GM18870 (cell line): ENCODE measurements around the gene KRTAP4-8.
"Not testable (repeated sequence)": the region's sequence is repeated elsewhere in the genome, so short reads cannot be mapped to it uniquely, and the experiment has no call there.

Experiments used
- ATAC-seq: cut with Tn5 transposase; IDR thresholded peaks from one replicate; pipeline ENCODE4 v1.9.1; 2021; ENCODE audit warnings: moderate library complexity; ENCODE audit not compliant: unreplicated experiment

Gene KRTAP4-8

GRCh38 chr17:41108728-41109386, 10.9 kb upstream of the KRTAP4-8 start:
- not testable (repeated sequence) for ATAC-seq

DNA sequence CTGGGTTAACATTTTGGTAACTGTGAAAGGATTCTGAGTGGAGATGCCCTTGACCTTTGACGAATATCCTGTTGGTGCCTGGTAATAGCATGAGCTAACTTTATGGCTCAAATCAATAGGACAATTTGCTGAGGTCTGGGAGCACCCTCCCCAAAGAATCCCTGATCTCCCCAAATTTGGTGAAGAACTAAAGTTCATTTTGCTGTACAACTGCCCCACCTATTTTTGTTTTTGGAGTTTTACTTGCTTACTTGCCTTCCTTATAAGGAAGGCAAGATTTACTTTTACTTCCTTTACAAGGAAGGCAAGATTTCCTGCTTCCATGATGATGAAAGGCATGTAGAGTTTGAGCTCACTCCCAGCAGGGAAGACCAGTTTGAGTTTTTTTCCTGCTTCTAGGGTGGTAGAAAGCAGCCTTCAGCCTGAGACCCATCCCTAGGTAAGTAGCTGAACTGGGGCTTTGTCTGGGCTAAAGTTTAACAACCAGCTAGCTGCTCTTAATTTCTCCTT, 10.1 kb upstream of the KRTAP4-8 start:
- no peak for ATAC-seq

DNA sequence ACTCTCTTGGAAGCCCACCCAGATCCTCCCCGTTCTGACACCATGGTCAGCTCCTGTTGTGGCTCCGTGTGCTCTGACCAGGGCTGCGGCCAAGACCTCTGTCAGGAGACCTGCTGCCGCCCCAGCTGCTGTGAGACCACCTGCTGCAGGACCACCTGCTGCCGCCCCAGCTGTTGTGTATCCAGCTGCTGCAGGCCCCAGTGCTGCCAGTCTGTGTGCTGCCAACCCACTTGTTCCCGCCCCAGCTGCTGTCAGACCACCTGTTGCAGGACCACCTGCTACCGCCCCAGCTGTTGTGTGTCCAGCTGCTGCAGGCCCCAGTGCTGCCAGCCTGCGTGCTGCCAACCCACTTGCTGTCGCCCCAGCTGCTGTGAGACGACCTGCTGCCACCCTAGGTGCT, 7.4 kb upstream of the KRTAP4-8 start, which contains the start of gene KRTAP4-9:
Gene KRTAP4-9, plus strand, starts transcription at position 43 of the 400 bp plus-strand sequence. Its CDS starts 0 bp downstream, at position 43.
- ATAC-seq: not testable (repeated sequence)

DNA sequence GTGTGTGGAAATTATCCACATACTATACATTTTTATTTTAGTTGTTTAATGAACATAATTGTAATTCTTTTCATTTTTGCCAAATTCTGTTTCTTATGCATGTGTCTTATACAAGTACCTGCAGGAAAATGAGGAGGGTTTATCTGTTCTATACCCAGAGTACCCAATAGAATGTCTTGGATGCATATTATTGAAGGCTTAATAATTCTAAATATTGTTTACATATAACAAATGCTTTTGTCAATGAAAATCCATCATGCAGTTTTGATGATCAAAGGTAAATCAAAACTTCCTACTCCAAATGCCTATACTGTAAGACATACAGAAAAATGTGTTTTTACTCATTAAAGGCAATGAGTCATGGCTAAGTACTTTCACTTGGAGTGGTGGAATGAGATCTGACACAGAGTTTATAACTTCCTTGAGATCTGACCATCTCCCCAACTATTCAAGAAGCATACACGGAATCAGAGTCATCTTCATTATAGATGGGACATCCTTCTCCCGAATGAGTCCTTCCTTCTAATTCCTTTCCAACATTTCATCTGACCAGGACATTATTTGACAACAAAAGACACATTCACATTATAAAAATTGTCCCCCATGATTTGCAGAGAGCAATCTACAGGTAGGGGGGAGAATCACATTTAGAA, 6.6 kb upstream of the KRTAP4-8 start:
- ATAC-seq: not testable (repeated sequence)

DNA sequence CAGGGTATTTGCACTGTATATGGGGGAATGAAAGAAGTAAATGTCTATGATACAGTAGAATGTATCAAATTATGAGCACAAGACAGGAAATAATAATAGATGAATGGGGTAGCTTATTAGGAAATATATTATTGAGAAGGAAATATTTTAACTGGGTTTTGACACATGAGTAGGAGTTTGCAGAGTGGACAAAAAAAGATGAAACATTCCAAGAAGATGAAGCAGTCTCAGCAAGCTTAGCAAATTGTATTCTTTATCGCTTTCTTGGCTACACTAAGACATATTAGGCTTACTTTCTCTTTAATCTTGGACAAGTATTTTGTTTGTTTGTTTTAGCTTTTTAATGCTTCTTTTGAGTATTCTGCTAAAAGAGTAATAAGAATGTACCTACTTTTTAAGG, 6.0 kb upstream of the KRTAP4-8 start:
- ATAC-seq: no peak

DNA sequence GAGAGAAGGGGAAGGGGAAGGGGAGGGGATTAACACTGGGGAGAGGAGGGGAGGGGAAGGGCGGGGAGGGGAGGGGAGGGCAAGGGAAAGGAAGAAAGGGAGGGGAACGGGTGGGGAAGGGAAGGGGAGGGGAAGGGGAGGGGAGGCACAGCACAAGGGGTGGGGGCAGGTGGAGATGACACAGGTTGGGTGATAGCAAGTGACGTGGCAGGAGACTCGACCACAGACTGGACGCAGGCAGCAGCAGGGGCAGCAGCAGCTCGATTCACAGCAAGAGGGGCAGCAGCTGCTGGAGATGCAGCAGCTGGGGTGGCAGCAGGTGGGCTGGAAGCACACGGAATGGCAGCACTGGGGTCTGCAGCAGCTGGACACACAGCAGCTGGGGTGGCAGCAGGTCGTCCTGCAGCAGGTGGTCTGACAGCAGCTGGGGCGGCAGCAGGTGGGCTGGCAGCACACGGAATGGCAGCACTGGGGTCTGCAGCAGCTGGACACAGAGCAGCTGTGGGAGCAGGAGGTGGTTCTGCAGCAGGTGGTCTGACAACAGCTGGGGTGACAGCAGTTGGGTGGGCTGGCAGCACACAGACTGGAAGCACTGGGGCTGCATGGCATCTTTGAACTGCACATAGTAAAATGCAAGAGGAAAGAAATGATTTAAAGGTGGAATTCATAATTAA, 3.8 kb upstream of the KRTAP4-8 start, which contains the start of gene KRTAP4-16:
Gene KRTAP4-16, minus strand, starts transcription at position 624 of the 674 bp plus-strand sequence. Its CDS starts 0 bp downstream, at position 624.
- no peak for ATAC-seq

GRCh38 chr17:41099682-41100480, 1.9 kb upstream of the KRTAP4-8 start:
- ATAC-seq: not testable (repeated sequence)

GRCh38 chr17:41098481-41098880, 539 bp upstream of the KRTAP4-8 start:
- ATAC-seq: no peak

DNA sequence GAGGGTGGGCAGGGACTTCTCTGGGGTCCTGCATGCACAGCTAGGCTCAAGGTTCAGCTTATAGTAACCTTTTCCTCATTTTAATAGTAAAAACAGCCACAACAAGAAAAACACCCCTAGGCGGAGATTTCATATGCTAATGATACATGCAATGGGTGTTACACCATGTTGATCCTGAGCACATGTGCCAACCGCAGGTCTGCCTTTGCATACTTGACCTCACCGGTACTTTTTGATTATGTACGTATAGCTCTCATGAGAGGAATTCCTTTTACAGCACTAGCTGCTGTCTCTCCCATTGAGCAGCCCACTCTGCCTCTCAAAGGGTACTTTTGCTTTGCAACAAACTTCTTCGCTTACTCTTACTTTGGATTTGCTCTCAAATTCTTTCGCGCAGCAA, 1.9 kb downstream of the KRTAP4-8 start:
- ATAC-seq: no peak

DNA sequence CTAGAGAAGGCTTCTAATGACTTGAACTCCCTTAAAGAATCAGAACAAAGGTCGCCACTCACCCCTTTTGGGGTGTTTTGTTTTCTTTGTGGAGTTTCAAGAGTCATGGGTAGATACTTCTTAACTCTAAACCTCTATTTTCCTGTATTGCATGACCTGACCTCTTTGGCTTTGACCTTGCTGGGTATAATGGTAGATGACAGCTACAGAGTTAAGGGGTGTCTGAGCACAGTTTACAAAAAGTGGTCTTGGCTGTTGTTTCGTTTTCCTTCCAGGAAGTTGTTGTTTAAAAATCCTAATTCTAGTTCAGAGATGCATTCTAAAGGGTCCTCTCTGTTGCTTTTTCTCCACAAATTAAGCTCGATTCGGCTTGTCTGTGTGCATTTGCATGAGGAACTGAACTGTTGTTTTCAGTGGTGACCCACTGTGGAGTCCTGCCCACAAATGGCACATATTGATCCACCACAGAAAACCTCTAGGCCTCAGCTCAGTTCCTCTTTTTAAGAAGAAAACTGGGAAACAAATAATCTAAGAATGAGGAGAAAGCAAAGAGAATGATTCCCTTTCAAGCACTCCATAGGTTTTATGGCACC, 9.1 kb downstream of the KRTAP4-8 start:
- not testable (repeated sequence) for ATAC-seq

DNA sequence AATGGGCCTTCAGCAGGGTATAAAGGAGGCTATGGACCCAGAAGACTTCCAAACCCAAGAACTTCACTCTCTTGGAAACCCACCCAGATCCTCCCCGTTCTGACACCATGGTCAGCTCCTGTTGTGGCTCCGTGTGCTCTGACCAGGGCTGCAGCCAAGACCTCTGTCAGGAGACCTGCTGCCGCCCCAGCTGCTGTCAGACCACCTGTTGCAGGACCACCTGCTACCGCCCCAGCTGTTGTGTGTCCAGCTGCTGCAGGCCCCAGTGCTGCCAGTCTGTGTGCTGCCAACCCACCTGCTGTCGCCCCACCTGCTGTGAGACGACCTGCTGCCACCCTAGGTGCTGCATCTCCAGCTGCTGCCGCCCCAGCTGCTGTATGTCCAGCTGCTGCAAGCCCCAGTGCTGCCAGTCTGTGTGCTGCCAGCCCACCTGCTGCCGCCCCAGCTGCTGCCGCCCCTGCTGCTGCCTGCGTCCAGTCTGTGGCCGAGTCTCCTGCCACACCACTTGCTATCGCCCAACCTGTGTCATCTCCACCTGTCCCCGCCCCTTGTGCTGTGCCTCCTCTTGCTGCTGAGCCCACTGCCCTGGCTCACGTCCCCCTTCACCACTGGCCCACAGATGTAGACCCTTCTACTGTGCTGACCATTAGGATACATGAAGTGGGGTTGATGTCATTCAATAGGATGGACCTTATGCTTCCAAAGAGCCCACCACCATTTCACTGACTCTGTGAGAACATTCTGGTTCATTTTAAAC, 13.7 kb downstream of the KRTAP4-8 start, which contains the start of gene KRTAP4-7:
Gene KRTAP4-7, plus strand, starts transcription at position 51 of the 757 bp plus-strand sequence. Its CDS starts 57 bp downstream, at position 108.
- not testable (repeated sequence) for ATAC-seq

- ATAC-seq: not testable (repeated sequence)
These were observed 14.5 kb downstream of the KRTAP4-8 start for GRCh38 chr17:41083427-41083826.

GRCh38 chr17:41082626-41083025, 15.3 kb downstream of the KRTAP4-8 start:
- no peak for ATAC-seq

- ATAC-seq: no peak
These were observed 21.2 kb downstream of the KRTAP4-8 start for GRCh38 chr17:41076788-41077187.

DNA sequence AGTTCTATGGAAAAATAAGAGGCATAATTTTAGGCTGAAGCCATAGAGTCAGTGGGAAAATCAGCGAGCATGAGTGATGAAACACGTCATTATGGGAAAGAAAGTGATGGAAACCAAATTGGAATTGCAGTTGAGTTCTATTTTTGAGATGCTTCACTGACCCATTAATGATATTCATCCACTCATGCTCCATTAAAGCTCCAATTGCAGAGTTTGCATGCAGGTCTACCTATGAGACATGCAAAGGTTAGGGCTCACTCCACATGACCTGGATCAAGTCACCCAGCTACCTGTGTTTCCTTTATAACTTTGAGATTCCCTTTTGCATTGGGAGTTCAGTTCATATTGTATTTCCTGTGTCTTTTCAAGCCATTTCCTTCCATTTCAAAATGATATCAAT, 24.3 kb downstream of the KRTAP4-8 start:
- ATAC-seq: no peak

GRCh38 chr17:41071606-41072360, 26.2 kb downstream of the KRTAP4-8 start:
- ATAC-seq: no peak

GRCh38 chr17:41069031-41069430, 28.9 kb downstream of the KRTAP4-8 start:
- no peak for ATAC-seq

- ATAC-seq: no peak
These were observed 30.7 kb downstream of the KRTAP4-8 start for GRCh38 chr17:41067281-41067680.
